Lung (tissue), 12 donors: Measurements from ENCODE around the gene PXDN. TPM values are rescaled to one million over a fixed set of nuclear protein-coding genes. Genes with fewer than 3 reads are reported as not detected.
"Not testable (repeated sequence)": the region's sequence is repeated elsewhere in the genome, so short reads cannot be mapped to it uniquely, and the experiment has no call there.

Experiments
- ATAC-seq: fragments of 200-7000 bp; cut with Tn5 transposase; one replicate; pipeline ENCODE4 v1.9.1; 2020; ENCODE audit warnings: moderate number of reproducible peaks; ENCODE audit not compliant: insufficient read depth, low FRiP score
- DNase-seq, 3 donors: peaks; one replicate each; pipeline ENCODE4 v3.0.0-alpha.2; 2013 to 2017
- H3K27ac ChIP-seq, 2 donors: one replicate each; pipeline ENCODE4 v1.5.1; 2013; ENCODE audit warnings: mild to moderate bottlenecking in 2 of 2, moderate library complexity in 2 of 2, control low read depth in 1 of 2, inconsistent platforms in 1 of 2, low read depth in 1 of 2, low read length in 1 of 2
- H3K27me3 ChIP-seq, 3 donors: one replicate each; pipeline ENCODE4 v1.5.1; 2013; ENCODE audit warnings: low read length in 2 of 3; ENCODE audit not compliant: control insufficient read depth in 3 of 3, insufficient read depth in 3 of 3
- H3K36me3 ChIP-seq, 4 donors: one replicate each; pipeline ENCODE4 v1.5.1; 2013; ENCODE audit warnings: low read length in 4 of 4, mild to moderate bottlenecking in 1 of 4, moderate library complexity in 1 of 4; ENCODE audit not compliant: control insufficient read depth in 4 of 4, insufficient read depth in 4 of 4
- H3K4me1 ChIP-seq, 5 donors: one replicate each; pipeline ENCODE4 v1.5.1; 2013; ENCODE audit warnings: low read length in 5 of 5, mild to moderate bottlenecking in 2 of 5, moderate library complexity in 1 of 5; ENCODE audit not compliant: control insufficient read depth in 5 of 5, insufficient read depth in 5 of 5
- H3K4me3 ChIP-seq: one replicate; pipeline ENCODE4 v1.5.1; 2013; ENCODE audit warnings: mild to moderate bottlenecking, control low read depth, moderate library complexity
- H3K9ac ChIP-seq, 2 donors: one replicate each; pipeline ENCODE4 v1.5.1; 2013; ENCODE audit warnings: low read length in 2 of 2, control low read depth in 1 of 2; ENCODE audit not compliant: insufficient read depth in 1 of 2
- H3K9me3 ChIP-seq, 4 donors: one replicate each; pipeline ENCODE4 v1.5.1; 2013; ENCODE audit warnings: low read length in 3 of 4, mild to moderate bottlenecking in 1 of 4, moderate library complexity in 1 of 4; ENCODE audit not compliant: control insufficient read depth in 4 of 4, insufficient read depth in 3 of 4
- WGBS, 2 donors: extraction: QIAGEN DNeasy Blood & Tissue Kit; methylation state at CpG; one replicate each; pipeline ENCODE4 v1.1.7; 2013; 5-methylcytosine and 5-hydroxymethylcytosine counted together
- polyA plus RNA-seq, 2 donors: library from polyadenylated mRNA; stranded (reverse); fragments of 200-250 nt; gene quantifications; one replicate each; pipeline ENCODE4 v1.2.1, GENCODE V29; 2013
- total RNA-seq, 2 donors: library from RNA; depleted of rRNA in 1 of 2; stranded (reverse); fragments of >200 nt in 1 of 2; gene quantifications; one replicate each; pipeline ENCODE4 v1.2.1, GENCODE V29; 2014 to 2021
- TF ChIP-seq, protein P1 (sequence below): IDR thresholded peaks from 2 replicates; pipeline ENCODE4 v1.5.1; 2012; ENCODE audit warnings: mild to moderate bottlenecking; ENCODE audit errors: control extremely low read depth, extremely low read depth
- donor health status: control.
- donor health status: control.
- donor health status: Bipolar disorder and iron deficiency.
- donor health status: healthy.
- donor health status: DM: yes; HTN: yes; CAD: no.

Gene PXDN
- total and polyA plus RNA-seq, 4 donors, result 10.6 to 198 (median 45.1) TPM

DNA sequence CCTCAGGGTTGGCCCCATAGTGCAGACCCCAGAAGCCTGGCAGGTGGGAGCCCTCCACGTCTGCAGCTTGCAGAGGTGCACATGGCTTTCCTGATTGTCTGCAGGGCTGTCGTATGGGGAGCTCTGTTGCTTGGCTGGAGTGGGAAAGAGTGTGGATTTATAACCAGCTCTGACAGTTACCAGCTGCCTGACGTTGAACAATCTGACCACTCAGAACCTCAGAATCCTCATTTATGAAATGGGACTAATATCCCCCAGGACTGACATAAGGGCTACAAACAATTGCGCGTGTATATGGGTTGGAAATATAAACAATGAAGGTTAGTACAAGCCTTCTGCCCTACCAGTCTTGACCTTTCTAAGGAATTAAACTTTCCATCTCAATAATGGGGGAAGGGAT is 13.9 kb upstream of the PXDN start:
- no peaks in the 10 kb centered on the region for H3K36me3 ChIP-seq
- TF ChIP-seq, protein P1, sequence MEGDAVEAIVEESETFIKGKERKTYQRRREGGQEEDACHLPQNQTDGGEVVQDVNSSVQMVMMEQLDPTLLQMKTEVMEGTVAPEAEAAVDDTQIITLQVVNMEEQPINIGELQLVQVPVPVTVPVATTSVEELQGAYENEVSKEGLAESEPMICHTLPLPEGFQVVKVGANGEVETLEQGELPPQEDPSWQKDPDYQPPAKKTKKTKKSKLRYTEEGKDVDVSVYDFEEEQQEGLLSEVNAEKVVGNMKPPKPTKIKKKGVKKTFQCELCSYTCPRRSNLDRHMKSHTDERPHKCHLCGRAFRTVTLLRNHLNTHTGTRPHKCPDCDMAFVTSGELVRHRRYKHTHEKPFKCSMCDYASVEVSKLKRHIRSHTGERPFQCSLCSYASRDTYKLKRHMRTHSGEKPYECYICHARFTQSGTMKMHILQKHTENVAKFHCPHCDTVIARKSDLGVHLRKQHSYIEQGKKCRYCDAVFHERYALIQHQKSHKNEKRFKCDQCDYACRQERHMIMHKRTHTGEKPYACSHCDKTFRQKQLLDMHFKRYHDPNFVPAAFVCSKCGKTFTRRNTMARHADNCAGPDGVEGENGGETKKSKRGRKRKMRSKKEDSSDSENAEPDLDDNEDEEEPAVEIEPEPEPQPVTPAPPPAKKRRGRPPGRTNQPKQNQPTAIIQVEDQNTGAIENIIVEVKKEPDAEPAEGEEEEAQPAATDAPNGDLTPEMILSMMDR, result no peak
- H3K9me3 ChIP-seq, result peaks cover 0 to 7% (median 0%) of the 10 kb centered on the region in 4 donors
- H3K4me3 ChIP-seq, result no peak overlapping the region
- peak; percentile 74 to 93 (median 91) for DNase-seq
- H3K9ac ChIP-seq, result no peak overlapping the region
- H3K4me1 ChIP-seq, result peaks cover 0 to 39% (median 18%) of the 10 kb centered on the region in 5 donors
- no peaks in the 10 kb centered on the region for H3K27me3 ChIP-seq
- H3K27ac ChIP-seq, result no peak overlapping the region
- no peak for ATAC-seq
- WGBS, 2 donors, result 85 to 92% methylated on average over 5 of the region's 5 CpGs

DNA sequence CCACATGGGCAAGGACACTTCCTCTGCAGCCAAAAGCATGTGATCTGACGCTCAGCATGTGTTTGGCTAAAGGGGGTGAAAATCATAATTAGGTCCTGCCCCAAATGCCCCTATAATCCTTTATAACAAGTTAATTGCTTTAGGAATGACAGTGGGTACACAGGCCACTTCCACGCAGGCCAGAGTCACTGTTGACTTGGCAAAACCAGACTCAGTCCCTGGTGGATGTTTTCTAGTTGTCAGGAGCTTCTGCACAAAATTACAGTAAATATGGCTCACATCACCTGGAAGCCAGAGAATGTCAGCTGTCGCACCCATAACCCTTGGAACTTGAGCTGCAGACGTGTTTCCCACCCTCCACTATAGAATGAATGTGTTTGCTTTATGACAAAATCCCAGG is 13.3 kb upstream of the PXDN start:
- Histone ChIP-seq H3K36me3 (no peaks in the 10 kb centered on the region), H3K27ac (no peak overlapping the region), H3K4me1 (peaks cover 0 to 39% (median 18%) of the 10 kb centered on the region in 5 donors), H3K9ac (no peak overlapping the region), H3K4me3 (no peak overlapping the region), H3K9me3 (peaks cover 0 to 7% (median 0%) of the 10 kb centered on the region in 4 donors), H3K27me3 (no peaks in the 10 kb centered on the region)
- TF ChIP-seq, protein P1, result no peak
- ATAC-seq (no peak), DNase-seq (no peak)
- 90 to 96% methylated on average over 4 of the region's 4 CpGs for WGBS, 2 donors

DNA sequence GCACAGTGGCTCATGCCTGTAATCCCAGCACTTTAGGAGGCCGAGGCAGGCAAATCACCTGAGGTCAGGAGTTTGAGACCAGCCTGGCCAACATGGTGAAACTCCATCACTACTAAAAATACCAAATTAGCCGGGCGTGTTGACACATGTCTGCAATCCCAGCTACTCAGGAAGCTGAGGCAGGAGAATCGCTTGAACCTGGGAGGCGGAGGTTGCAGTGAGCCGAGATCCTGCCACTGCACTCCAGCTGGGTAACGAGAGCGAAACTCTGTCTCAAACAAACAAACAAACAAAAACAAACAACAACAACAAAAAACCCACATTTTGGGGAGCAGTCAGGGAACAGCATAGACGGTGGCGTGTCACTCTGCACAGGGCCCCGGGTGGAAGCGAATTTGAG is 12.8 kb upstream of the PXDN start:
- H3K4me1 ChIP-seq, result peaks cover 0 to 39% (median 18%) of the 10 kb centered on the region in 5 donors
- not testable (repeated sequence) for DNase-seq, H3K36me3 ChIP-seq, H3K27me3 ChIP-seq, H3K9me3 ChIP-seq, H3K9ac ChIP-seq, ATAC-seq, H3K27ac ChIP-seq, H3K4me3 ChIP-seq
- WGBS, 2 donors, result 97% methylated on average over 12 of the region's 12 CpGs

DNA sequence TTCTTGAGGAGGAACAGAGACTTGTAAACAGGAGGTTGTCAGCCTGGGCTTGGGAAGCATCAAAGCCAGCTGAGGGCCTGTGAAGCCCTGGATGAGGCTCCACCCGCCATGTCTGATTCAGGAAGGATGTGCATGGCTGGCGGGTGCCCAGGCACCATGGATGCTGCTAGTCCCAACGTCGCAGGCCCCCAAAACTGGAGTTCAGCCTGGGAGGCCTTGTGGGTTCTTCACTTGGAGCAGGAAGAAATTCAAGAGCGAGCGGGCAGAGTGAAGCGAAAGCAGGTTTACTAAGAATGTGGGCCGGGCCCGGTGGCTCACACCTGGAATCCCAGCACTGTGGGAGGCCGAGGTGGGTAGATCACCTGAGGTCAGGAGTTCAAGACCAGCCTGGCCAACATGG is 12.1 kb upstream of the PXDN start:
- H3K27ac ChIP-seq, result no peak overlapping the region
- TF ChIP-seq, protein P1, result no peak
- no peaks in the 10 kb centered on the region for H3K27me3 ChIP-seq
- peaks cover 0 to 7% (median 0%) of the 10 kb centered on the region in 4 donors for H3K9me3 ChIP-seq
- no peak for ATAC-seq
- 91 to 94% methylated on average over 10 of the region's 10 CpGs for WGBS, 2 donors
- H3K9ac ChIP-seq, result no peak overlapping the region
- H3K36me3 ChIP-seq, result no peaks in the 10 kb centered on the region
- DNase-seq, result no peak
- H3K4me3 ChIP-seq, result no peak overlapping the region
- H3K4me1 ChIP-seq, result peaks cover 0 to 43% (median 18%) of the 10 kb centered on the region in 5 donors
